HCT116 (cell line): ENCODE results near the gene HIVEP3. TPM values are rescaled to one million over a fixed set of nuclear protein-coding genes. Genes with fewer than 3 reads are reported as not detected.

Experiments used
- ATAC-seq: fragments of 200-7000 bp; cut with Tn5 transposase; 2 replicates; pipeline ENCODE4 v1.9.1; 2020; ENCODE audit warnings: mild to moderate bottlenecking, moderate library complexity
- BruUV-seq: library from RNA; stranded (reverse); fragments of 400-500 nt; replicated peaks from 2 replicates; lab custom pipeline; 2021; lab: Mats Ljungman, UMichigan
- CTCF ChIA-PET: fragments of 300-600 bp; sonication (Branson Sonifier 250); formaldehyde crosslinking; loops from one replicate; lab custom pipeline; 2021; ENCODE audit warnings: antibody characterized with exemption; lab: Charles Lee
- POLR2A ChIA-PET: fragments of 300-600, 350-600 bp; sonication (Branson Sonifier 250); formaldehyde crosslinking; loops from one replicate; lab custom pipeline; 2021; ENCODE audit warnings: antibody characterized with exemption; lab: Charles Lee
- RAD21 ChIA-PET, 2 experiments: fragments of 300-600 bp; sonication (Branson Sonifier 250); formaldehyde crosslinking; loops; one replicate each; lab custom pipeline; 2023; ENCODE audit warnings: low total read pairs in 2 of 2; ENCODE audit not compliant: uncharacterized antibody in 2 of 2, unreplicated experiment in 2 of 2, low non-redundant PET in 1 of 2; lab: Charles Lee
- DNase-seq: peaks from one replicate; pipeline ENCODE4 v3.0.0-alpha.2; 2010; ENCODE audit warnings: low read depth, low spot score
- H2AFZ ChIP-seq: fragments of 200-600 bp; shearing (Covaris generic), sonication (generic); 2 replicates; pipeline ENCODE4 v1.6.1; 2017; ENCODE audit warnings: low read depth, mixed run types, mixed read lengths, antibody characterized with exemption, low read length; ENCODE audit not compliant: poor library complexity, severe bottlenecking
- H3K27ac ChIP-seq: 2 replicates; pipeline ENCODE4 v1.5.1; 2012; ENCODE audit warnings: low read depth, low read length
- H3K27me3 ChIP-seq: fragments of 200-600 bp; sonication (generic); 2 replicates; pipeline ENCODE4 v1.6.1; 2016; ENCODE audit warnings: mixed run types, low read length, mixed read lengths; ENCODE audit not compliant: insufficient read depth
- H3K36me3 ChIP-seq, 2 experiments: fragments of 200-500 bp in 1 of 2; fragments of 200-600 bp in 1 of 2; sonication (Bioruptor generic) in 1 of 2; sonication (generic) in 1 of 2; 2 replicates each; pipeline versions ENCODE4 v1.5.1 to v1.6.1; 2014 to 2016; ENCODE audit warnings: low read length in 2 of 2, inconsistent platforms in 1 of 2, mixed read lengths in 1 of 2, mixed run types in 1 of 2; ENCODE audit not compliant: insufficient read depth in 2 of 2, control insufficient read depth in 1 of 2
- H3K4me1 ChIP-seq, 2 experiments: fragments of 200-600 bp in 1 of 2; sonication (generic) in 1 of 2; 2 replicates each; pipeline versions ENCODE4 v1.5.1 to v1.6.1; 2012 to 2017; ENCODE audit warnings: low read length in 2 of 2, inconsistent platforms in 1 of 2, mild to moderate bottlenecking in 1 of 2, mixed read lengths in 1 of 2, mixed run types in 1 of 2, moderate library complexity in 1 of 2; ENCODE audit not compliant: insufficient read depth in 2 of 2, control insufficient read depth in 1 of 2
- H3K4me2 ChIP-seq: fragments of 200-600 bp; sonication (generic); 2 replicates; pipeline ENCODE4 v1.6.1; 2017; ENCODE audit warnings: mixed run types, low read length, mixed read lengths
- H3K4me3 ChIP-seq, 2 experiments: fragments of 200-600 bp in 1 of 2; sonication (generic) in 1 of 2; replicated peaks in 1 of 2; 2 replicates each; pipeline ENCODE4 v1.5.1; 2011 to 2016; ENCODE audit warnings: low read length in 2 of 2, control low read depth in 1 of 2, low read depth in 1 of 2, mild to moderate bottlenecking in 1 of 2, mixed read lengths in 1 of 2, mixed run types in 1 of 2
- H3K79me2 ChIP-seq: fragments of 200-600 bp; sonication (generic); 2 replicates; pipeline ENCODE4 v1.6.1; 2017; ENCODE audit warnings: mild to moderate bottlenecking, mixed run types, low read length, moderate library complexity, mixed read lengths; ENCODE audit not compliant: insufficient read depth
- H3K9ac ChIP-seq: fragments of 200-600 bp; sonication (generic); 2 replicates; pipeline ENCODE4 v1.6.1; 2016; ENCODE audit warnings: low read length, mixed read lengths
- H3K9me2 ChIP-seq: fragments of 200-600 bp; sonication (generic), shearing (Covaris generic); 2 replicates; pipeline ENCODE4 v1.6.1; 2017; ENCODE audit warnings: mixed run types, mild to moderate bottlenecking, moderate library complexity; ENCODE audit not compliant: insufficient read depth
- H3K9me3 ChIP-seq, 2 experiments: fragments of 200-500 bp in 1 of 2; fragments of 200-600 bp in 1 of 2; sonication (Bioruptor generic) in 1 of 2; sonication (generic) in 1 of 2; 2 replicates each; pipeline ENCODE4 v1.6.1; 2014 to 2017; ENCODE audit warnings: low read length in 2 of 2, mixed read lengths in 2 of 2, inconsistent platforms in 1 of 2, low read depth in 1 of 2, mild to moderate bottlenecking in 1 of 2, mixed run types in 1 of 2, moderate library complexity in 1 of 2; ENCODE audit not compliant: control insufficient read depth in 1 of 2, insufficient read depth in 1 of 2
- H4K20me1 ChIP-seq: fragments of 200-600 bp; sonication (generic), shearing (Covaris generic); 2 replicates; pipeline ENCODE4 v1.6.1; 2017; ENCODE audit warnings: mixed run types, mild to moderate bottlenecking, moderate library complexity; ENCODE audit not compliant: insufficient read depth
- CTCF ChIP-seq, 3 experiments: fragments of 200-600 bp in 1 of 3; sonication (generic) in 1 of 3; IDR thresholded peaks in 2 of 3; conservative IDR thresholded peaks in 1 of 3; 2 replicates each; pipeline ENCODE4 v1.5.1; 2012 to 2017; ENCODE audit warnings: low read depth in 2 of 3, low read length in 2 of 3, antibody characterized with exemption in 1 of 3, borderline replicate concordance in 1 of 3, control low read depth in 1 of 3, mild to moderate bottlenecking in 1 of 3, mixed read lengths in 1 of 3, mixed run types in 1 of 3, moderate library complexity in 1 of 3; ENCODE audit not compliant: insufficient read depth in 1 of 3
- EGR1 ChIP-seq: IDR thresholded peaks from 2 replicates; pipeline ENCODE4 v1.6.1; 2012; ENCODE audit warnings: low read depth
- POLR2A ChIP-seq: IDR thresholded peaks from 2 replicates; pipeline ENCODE4 v1.7.0; 2011; ENCODE audit warnings: borderline replicate concordance; ENCODE audit not compliant: insufficient read depth, insufficient read length; ENCODE audit errors: extremely low read depth
- SP1 ChIP-seq: IDR thresholded peaks from 2 replicates; pipeline ENCODE4 v1.6.1; 2012; ENCODE audit warnings: low read depth
- YY1 ChIP-seq: IDR thresholded peaks from 2 replicates; pipeline ENCODE4 v1.6.1; 2011; ENCODE audit warnings: low read length, low read depth, moderate library complexity, mild to moderate bottlenecking; ENCODE audit not compliant: insufficient replicate concordance; ENCODE audit errors: extremely low read depth
- intact Hi-C: fragments of 100-400 bp; cut with micrococcal nuclease; formaldehyde crosslinking; loops from 2 replicates; pipeline ENCODE4 v1.10.0; 2022
- total RNA-seq: library from RNA; stranded (reverse); gene quantifications from one replicate; pipeline ENCODE4 v1.2.1, GENCODE V29; 2021; ENCODE audit not compliant: unreplicated experiment
- TF ChIP-seq, protein P1 (sequence below): IDR thresholded peaks from 2 replicates; pipeline ENCODE4 v1.6.1; 2012

HIVEP3 gene
- total RNA-seq, 1 experiment from 2014 or later, result 7.1 TPM

DNA sequence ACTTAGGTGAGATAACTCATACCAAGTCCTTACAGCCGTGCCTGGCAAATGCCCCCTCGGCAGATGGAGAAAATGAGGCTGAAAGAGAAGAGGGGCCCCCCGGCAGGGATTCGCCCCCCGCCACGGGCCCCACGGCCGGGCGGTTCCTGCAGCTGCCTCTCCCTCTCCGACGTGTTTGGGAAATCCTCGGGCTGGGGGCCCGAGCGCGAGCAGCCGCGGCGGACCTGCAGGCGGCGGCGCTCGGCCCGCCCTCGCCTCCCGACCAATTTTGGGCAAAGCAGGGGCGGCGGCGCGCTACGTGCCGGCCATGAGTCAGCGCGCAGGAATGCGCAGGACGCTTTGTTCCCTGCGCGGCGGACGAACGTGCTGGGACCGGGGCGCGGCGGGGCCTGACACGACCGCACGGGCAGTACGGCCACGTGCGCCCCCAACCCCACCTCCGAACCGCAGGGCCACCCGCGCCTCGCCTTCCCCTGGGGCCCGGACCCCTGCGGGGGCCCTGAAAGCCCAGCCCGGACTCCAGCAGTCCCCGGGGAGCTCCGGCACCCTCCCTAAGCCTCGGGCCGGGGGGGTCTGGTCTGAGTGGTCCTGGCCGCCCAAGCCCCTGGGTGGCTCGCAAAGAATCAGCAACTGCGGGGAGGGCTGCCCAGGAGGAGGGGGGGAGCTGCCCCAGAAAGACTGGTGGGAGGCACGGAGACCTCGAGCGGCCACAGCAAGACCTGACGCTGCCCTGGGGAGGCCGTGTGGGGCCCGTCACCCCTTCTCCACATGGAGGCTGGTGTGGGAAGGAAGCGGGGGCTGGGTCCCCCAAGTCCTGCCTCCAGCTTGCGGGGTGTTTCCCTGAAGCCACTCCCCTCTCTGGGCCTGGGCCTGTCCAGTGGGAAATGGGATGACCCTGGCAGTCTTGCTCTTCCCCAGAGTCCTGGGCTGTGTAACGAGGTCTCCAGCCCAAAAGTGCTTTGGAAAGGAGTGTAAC, 422.4 kb downstream of the HIVEP3 start (continued):
- peak; percentile 47 for TF ChIP-seq YY1
- TF ChIP-seq EGR1, result no peak
- no peak for TF ChIP-seq SP1
- TF ChIP-seq POLR2A, result no peak

DNA sequence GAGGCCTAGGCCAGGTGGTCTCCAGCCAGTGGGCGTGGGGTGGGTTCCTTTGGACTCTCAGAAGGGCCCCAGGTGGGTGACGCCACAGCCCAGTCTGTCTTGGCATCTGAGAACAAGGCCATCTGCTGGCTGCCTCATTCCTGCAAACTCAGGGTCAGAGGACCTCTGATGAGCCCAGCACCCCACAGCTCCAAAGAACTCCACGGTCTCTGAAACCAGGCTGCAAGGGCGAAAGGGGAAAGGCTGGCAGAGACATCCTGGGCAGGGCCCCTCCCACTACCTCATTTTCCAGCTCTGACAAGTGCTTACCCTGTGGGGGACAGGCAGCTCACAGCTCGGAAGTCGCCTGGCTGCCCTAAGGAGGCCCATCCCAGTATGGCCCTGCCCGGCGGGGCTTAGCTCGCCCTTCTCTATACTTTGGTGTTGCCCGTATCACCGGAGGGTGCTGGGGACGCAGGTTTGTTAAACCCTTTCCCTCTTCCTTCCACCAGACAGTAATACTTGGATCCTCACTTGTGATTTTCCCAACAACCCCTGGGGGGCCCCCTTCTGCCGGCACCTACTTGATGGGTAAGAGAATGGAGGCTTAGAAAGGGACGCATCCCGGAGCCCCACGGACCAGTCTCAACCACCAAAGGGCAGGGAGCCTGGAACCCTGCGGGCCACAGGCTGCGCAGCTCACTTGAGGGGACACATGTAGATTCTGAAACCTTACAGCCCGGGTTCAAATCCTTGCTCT, 423.3 kb downstream of the HIVEP3 start:
- intact Hi-C loops, result no loop called here
- no peaks in the 10 kb centered on the region for H3K9me3 ChIP-seq
- H4K20me1 ChIP-seq, result no peaks in the 10 kb centered on the region
- peaks cover 60 to 99% of the 10 kb centered on the region in 2 experiments for H3K4me1 ChIP-seq
- POLR2A ChIA-PET, result no interaction called here
- H3K9me2 ChIP-seq, result no peaks in the 10 kb centered on the region
- peak overlapping the region; percentile 59 for H3K27ac ChIP-seq
- DNase-seq (no peak), ATAC-seq (peak; percentile 52)
- H3K9ac ChIP-seq, result peak overlapping the region; percentile 75
- H3K4me3 ChIP-seq, result peak overlapping the region; percentile 27 to 58
- RAD21 ChIA-PET, result no interaction called here
- peak overlapping the region; percentile 84 for H2AFZ ChIP-seq
- BruUV-seq, result TSS peak; percentile 85
- no peaks in the 10 kb centered on the region for H3K79me2 ChIP-seq
- no peaks in the 10 kb centered on the region for H3K27me3 ChIP-seq
- H3K4me2 ChIP-seq, result peak overlapping the region; percentile 98
- CTCF ChIA-PET, result interaction anchor here (1.0 to 3.7 kb wide), 6 partner anchors 10 to 21 kb away, joined by 3 to 27 read pairs (median 4); partner anchors contain the start of gene EDN2
- no peaks in the 10 kb centered on the region for H3K36me3 ChIP-seq
- TF ChIP-seq YY1, result peak; percentile 18
- TF ChIP-seq, protein P1, sequence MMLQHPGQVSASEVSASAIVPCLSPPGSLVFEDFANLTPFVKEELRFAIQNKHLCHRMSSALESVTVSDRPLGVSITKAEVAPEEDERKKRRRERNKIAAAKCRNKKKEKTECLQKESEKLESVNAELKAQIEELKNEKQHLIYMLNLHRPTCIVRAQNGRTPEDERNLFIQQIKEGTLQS, result no peak
- TF ChIP-seq CTCF (IDR thresholded peaks at IDR 0.05 in 2 of 3, conservative IDR thresholded peaks at IDR 0.05 in 1 of 3; ENCODE audit: borderline replicate concordance in 1 of 3, insufficient read depth in 1 of 3, low read depth in 2 of 3, low read length in 2 of 3), result peak in 2 of 3 experiments; percentile 56 to 60; a peak in 3 of 6 replicates
- TF ChIP-seq, all 23 proteins: peak for 2
